ENCODE data around the gene TMEM131. TPM values are rescaled to one million over a fixed set of nuclear protein-coding genes. Genes with fewer than 3 reads are reported as not detected.
"Not testable (repeated sequence)": the region's sequence is repeated elsewhere in the genome, so short reads cannot be mapped to it uniquely, and the experiment has no call there.

The TMEM131 gene, protein sequence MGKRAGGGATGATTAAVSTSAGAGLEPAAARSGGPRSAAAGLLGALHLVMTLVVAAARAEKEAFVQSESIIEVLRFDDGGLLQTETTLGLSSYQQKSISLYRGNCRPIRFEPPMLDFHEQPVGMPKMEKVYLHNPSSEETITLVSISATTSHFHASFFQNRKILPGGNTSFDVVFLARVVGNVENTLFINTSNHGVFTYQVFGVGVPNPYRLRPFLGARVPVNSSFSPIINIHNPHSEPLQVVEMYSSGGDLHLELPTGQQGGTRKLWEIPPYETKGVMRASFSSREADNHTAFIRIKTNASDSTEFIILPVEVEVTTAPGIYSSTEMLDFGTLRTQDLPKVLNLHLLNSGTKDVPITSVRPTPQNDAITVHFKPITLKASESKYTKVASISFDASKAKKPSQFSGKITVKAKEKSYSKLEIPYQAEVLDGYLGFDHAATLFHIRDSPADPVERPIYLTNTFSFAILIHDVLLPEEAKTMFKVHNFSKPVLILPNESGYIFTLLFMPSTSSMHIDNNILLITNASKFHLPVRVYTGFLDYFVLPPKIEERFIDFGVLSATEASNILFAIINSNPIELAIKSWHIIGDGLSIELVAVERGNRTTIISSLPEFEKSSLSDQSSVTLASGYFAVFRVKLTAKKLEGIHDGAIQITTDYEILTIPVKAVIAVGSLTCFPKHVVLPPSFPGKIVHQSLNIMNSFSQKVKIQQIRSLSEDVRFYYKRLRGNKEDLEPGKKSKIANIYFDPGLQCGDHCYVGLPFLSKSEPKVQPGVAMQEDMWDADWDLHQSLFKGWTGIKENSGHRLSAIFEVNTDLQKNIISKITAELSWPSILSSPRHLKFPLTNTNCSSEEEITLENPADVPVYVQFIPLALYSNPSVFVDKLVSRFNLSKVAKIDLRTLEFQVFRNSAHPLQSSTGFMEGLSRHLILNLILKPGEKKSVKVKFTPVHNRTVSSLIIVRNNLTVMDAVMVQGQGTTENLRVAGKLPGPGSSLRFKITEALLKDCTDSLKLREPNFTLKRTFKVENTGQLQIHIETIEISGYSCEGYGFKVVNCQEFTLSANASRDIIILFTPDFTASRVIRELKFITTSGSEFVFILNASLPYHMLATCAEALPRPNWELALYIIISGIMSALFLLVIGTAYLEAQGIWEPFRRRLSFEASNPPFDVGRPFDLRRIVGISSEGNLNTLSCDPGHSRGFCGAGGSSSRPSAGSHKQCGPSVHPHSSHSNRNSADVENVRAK (N-terminal part only)
- total RNA-seq = 10 to 100 TPM; 49.6 to 54.8 TPM
- 35.0 TPM for polyA plus RNA-seq (ENCODE audit: insufficient read depth, low read depth, low replicate concordance)
- long read RNA-seq, donor 1, full-length matches to known transcripts = 2 of 2 reads
- long read RNA-seq, donor 1, partial matches to known transcripts = 0 of 2 reads
- long read RNA-seq, donor 1, other reads (novel, unspliced or antisense) = 0 of 2 reads
- long read RNA-seq, donor 2, partial matches to known transcripts = 7 of 7 reads
- long read RNA-seq, donor 2, other reads (novel, unspliced or antisense) = 0 of 7 reads

- H3K36me3 ChIP-seq (ENCODE audit: low read depth, missing control alignments) = no peaks in the 10 kb centered on the region
- H3K27me3 ChIP-seq = no peaks in the 10 kb centered on the region
- 2 to 18% methylated on average over 6 to 49 of the region's 88 CpGs for WGBS, 2 donors
- peak; percentile 95 for DNase-seq
- peak within 1 kb of the TSS; percentile 84 to 98 for H3K4me3 ChIP-seq
- peak within 1 kb of the TSS; percentile 95 to 99 for H3K27ac ChIP-seq
- no peak for TF ChIP-seq CTCF (IDR thresholded peaks at IDR 0.05)
- peak; percentile 50 for TF ChIP-seq POLR2A (IDR thresholded peaks at IDR 0.05)
- H3K9me3 ChIP-seq = no peaks in the 10 kb centered on the region
- intact Hi-C loops (cut with DNase I; ENCODE audit: low total_unique reads) = no loop called here
- H3K4me1 ChIP-seq = peaks cover 18% of the 10 kb centered on the region
These were observed at the start of gene TMEM131 for GRCh38 chr2:97995734-97996624. Gene TMEM131, minus strand, starts transcription at chr2:97995948. Its CDS starts 286 bp downstream, at chr2:97995662.

- H3K4me3 ChIP-seq; H3K36me3 ChIP-seq (ENCODE audit: low read depth, missing control alignments); H3K27me3 ChIP-seq; H3K4me1 ChIP-seq; H3K9me3 ChIP-seq; H3K27ac ChIP-seq; intact Hi-C loops (cut with DNase I; ENCODE audit: low total_unique reads); DNase-seq: not testable (repeated sequence)
- 95 to 99% methylated on average over 2 of the region's 2 CpGs for WGBS, 2 donors
These were observed 49.0 kb upstream of the TMEM131 start for GRCh38 chr2:98044730-98045129.

DNA sequence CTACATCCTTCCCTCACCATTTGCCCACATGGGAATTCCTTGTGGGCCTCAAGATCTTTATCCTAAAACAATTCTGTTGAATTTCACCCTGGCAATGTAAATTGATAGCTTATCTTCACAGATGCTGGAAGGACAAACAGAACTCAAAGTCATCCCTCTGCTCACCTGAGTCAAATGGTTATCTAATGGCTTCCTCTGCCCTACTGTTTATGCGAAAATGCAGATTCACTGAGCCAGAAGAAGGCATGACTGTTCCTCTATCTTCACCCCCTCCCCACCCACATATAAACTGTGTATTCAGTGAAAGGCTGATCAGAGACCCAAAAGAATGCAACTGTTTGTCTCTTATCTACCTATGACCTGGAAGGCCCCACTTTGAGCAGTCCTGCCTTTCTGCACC is 47.4 kb upstream of the TMEM131 start:
- no peak for DNase-seq
- Histone ChIP-seq H3K4me1 (no peaks in the 10 kb centered on the region), H3K27me3 (no peaks in the 10 kb centered on the region), H3K27ac (no peak overlapping the region), H3K36me3 (ENCODE audit: low read depth, missing control alignments) (no peaks in the 10 kb centered on the region), H3K4me3 (no peak overlapping the region), H3K9me3 (no peaks in the 10 kb centered on the region)
- WGBS, 2 donors = 91 to 92% methylated on average over 1 of the region's 1 CpG
- TF ChIP-seq POLR2A (IDR thresholded peaks at IDR 0.05) (no peak), CTCF (IDR thresholded peaks at IDR 0.05) (no peak)
- intact Hi-C loops (cut with DNase I; ENCODE audit: low total_unique reads) = no loop called here

- no peaks in the 10 kb centered on the region for H3K9me3 ChIP-seq
- no peaks in the 10 kb centered on the region for H3K36me3 ChIP-seq (ENCODE audit: low read depth, missing control alignments)
- H3K4me3 ChIP-seq = no peak overlapping the region
- no peak overlapping the region for H3K27ac ChIP-seq
- no peak for DNase-seq
- WGBS, 2 donors = 81 to 90% methylated on average over 8 of the region's 8 CpGs
- peaks cover 13% of the 10 kb centered on the region for H3K4me1 ChIP-seq
- intact Hi-C loops (cut with DNase I; ENCODE audit: low total_unique reads) = no loop called here
- no peaks in the 10 kb centered on the region for H3K27me3 ChIP-seq
- TF ChIP-seq CTCF (IDR thresholded peaks at IDR 0.05) (no peak), POLR2A (IDR thresholded peaks at IDR 0.05) (no peak)
These were observed 44.7 kb upstream of the TMEM131 start for GRCh38 chr2:98040331-98040939.

All from testis (tissue), 5 donors.